Nephron (organoid): Measurements from ENCODE around the gene PLXNA1.

Source experiments
- H3K27ac Mint-ChIP-seq, 3 experiments: 2 replicates each; pipeline ENCODE4 v1.8.0; 2020; ENCODE audit warnings: mixed read lengths in 3 of 3, mild to moderate bottlenecking in 2 of 3, moderate library complexity in 1 of 3
- H3K27me3 Mint-ChIP-seq: 2 replicates; pipeline ENCODE4 v1.8.0; 2021; ENCODE audit warnings: low read depth, mild to moderate bottlenecking, moderate library complexity, mixed read lengths
- H3K36me3 Mint-ChIP-seq: 2 replicates; pipeline ENCODE4 v1.8.0; 2020; ENCODE audit warnings: low read depth, mixed read lengths
- H3K4me1 Mint-ChIP-seq: 2 replicates; pipeline ENCODE4 v1.8.0; 2020; ENCODE audit warnings: mixed read lengths
- H3K4me3 Mint-ChIP-seq, 3 experiments: 2 replicates each; pipeline ENCODE4 v1.8.0; 2020; ENCODE audit warnings: mild to moderate bottlenecking in 3 of 3, mixed read lengths in 3 of 3, moderate library complexity in 2 of 3
- H3K9me3 Mint-ChIP-seq: 2 replicates; pipeline ENCODE4 v1.8.0; 2020; ENCODE audit warnings: mixed read lengths
- CTCF ChIP-seq, 3 experiments: fragments of 200-600 bp; sonication (generic); IDR thresholded peaks; one replicate each; pipeline ENCODE4 v1.5.0; 2021; ENCODE audit warnings: antibody characterized with exemption in 3 of 3; ENCODE audit not compliant: unreplicated experiment in 3 of 3

The PLXNA1 gene

GRCh38 chr3:126994661-126995245 is 11.8 kb downstream of the PLXNA1 start:
- Mint-ChIP-seq H3K4me3 (no peak overlapping the region), H3K4me1 (peaks cover 22% of the 10 kb centered on the region), H3K36me3 (peaks cover 3% of the 10 kb centered on the region), H3K27ac (peak overlapping the region in 1 of 3 experiments; percentile 22), H3K27me3 (no peaks in the 10 kb centered on the region), H3K9me3 (no peaks in the 10 kb centered on the region)
- no peak for TF ChIP-seq CTCF (IDR thresholded peaks at IDR 0.05; ENCODE audit: unreplicated experiment in 3 of 3)

- peaks cover 3% of the 10 kb centered on the region for H3K36me3 Mint-ChIP-seq
- no peak for TF ChIP-seq CTCF (IDR thresholded peaks at IDR 0.05; ENCODE audit: unreplicated experiment in 3 of 3)
- H3K4me1 Mint-ChIP-seq: peaks cover 22% of the 10 kb centered on the region
- no peaks in the 10 kb centered on the region for H3K9me3 Mint-ChIP-seq
- H3K4me3 Mint-ChIP-seq: no peak overlapping the region
- no peaks in the 10 kb centered on the region for H3K27me3 Mint-ChIP-seq
- no peak overlapping the region for H3K27ac Mint-ChIP-seq
These were observed 12.4 kb downstream of the PLXNA1 start for GRCh38 chr3:126995254-126995780.

- peaks cover 3% of the 10 kb centered on the region for H3K36me3 Mint-ChIP-seq
- peaks cover 22% of the 10 kb centered on the region for H3K4me1 Mint-ChIP-seq
- TF ChIP-seq CTCF (IDR thresholded peaks at IDR 0.05; ENCODE audit: unreplicated experiment in 3 of 3): peak in 1 of 3 experiments; percentile 11
- H3K9me3 Mint-ChIP-seq: no peaks in the 10 kb centered on the region
- H3K27ac Mint-ChIP-seq: no peak overlapping the region
- H3K27me3 Mint-ChIP-seq: no peaks in the 10 kb centered on the region
- no peak overlapping the region for H3K4me3 Mint-ChIP-seq
These were observed 13.1 kb downstream of the PLXNA1 start for GRCh38 chr3:126995926-126996512.

GRCh38 chr3:126996905-126997304 is 14.0 kb downstream of the PLXNA1 start:
- H3K9me3 Mint-ChIP-seq: no peaks in the 10 kb centered on the region
- no peaks in the 10 kb centered on the region for H3K27me3 Mint-ChIP-seq
- no peak for TF ChIP-seq CTCF (IDR thresholded peaks at IDR 0.05; ENCODE audit: unreplicated experiment in 3 of 3)
- H3K27ac Mint-ChIP-seq: no peak overlapping the region
- H3K36me3 Mint-ChIP-seq: peaks cover 3% of the 10 kb centered on the region
- H3K4me3 Mint-ChIP-seq: no peak overlapping the region
- H3K4me1 Mint-ChIP-seq: peaks cover 22% of the 10 kb centered on the region

GRCh38 chr3:126997455-126998038 is 14.6 kb downstream of the PLXNA1 start:
- TF ChIP-seq CTCF (IDR thresholded peaks at IDR 0.05; ENCODE audit: unreplicated experiment in 3 of 3): no peak
- peaks cover 29% of the 10 kb centered on the region for H3K4me1 Mint-ChIP-seq
- H3K36me3 Mint-ChIP-seq: peaks cover 3% of the 10 kb centered on the region
- H3K27ac Mint-ChIP-seq: no peak overlapping the region
- no peak overlapping the region for H3K4me3 Mint-ChIP-seq
- no peaks in the 10 kb centered on the region for H3K27me3 Mint-ChIP-seq
- H3K9me3 Mint-ChIP-seq: no peaks in the 10 kb centered on the region
